Natural killer cell (primary cell): Measurements from ENCODE around the gene R3HDM1. TPM values are rescaled to one million over a fixed set of nuclear protein-coding genes. Genes with fewer than 3 reads are reported as not detected.
"Not testable (repeated sequence)": the region's sequence is repeated elsewhere in the genome, so short reads cannot be mapped to it uniquely, and the experiment has no call there.

Source experiments
- ATAC-seq, 3 donors: fragments of 150-1000 bp in 2 of 3; fragments of 200-7000 bp in 1 of 3; cut with Tn5 transposase; 1 replicate in 1 of 3; 2 replicates in 2 of 3; pipeline ENCODE4 v1.10.0; 2021; ENCODE audit warnings: mild to moderate bottlenecking in 2 of 3, moderate library complexity in 2 of 3
- DNase-seq, 2 donors: peaks; one replicate each; pipeline versions ENCODE4 v3.0.0 to v3.0.0-alpha.2; 2013 to 2021; ENCODE audit warnings: mixed read lengths in 1 of 2
- H3K27ac ChIP-seq: one replicate; pipeline ENCODE4 v1.5.1; 2013; ENCODE audit warnings: mild to moderate bottlenecking, low read length
- H3K27me3 ChIP-seq: one replicate; pipeline ENCODE4 v1.6.1; 2013; ENCODE audit warnings: low read length; ENCODE audit not compliant: control insufficient read depth, insufficient read depth
- H3K36me3 ChIP-seq: one replicate; pipeline ENCODE4 v1.6.1; 2013; ENCODE audit warnings: low read length; ENCODE audit not compliant: control insufficient read depth, insufficient read depth
- H3K4me1 ChIP-seq: one replicate; pipeline ENCODE4 v1.6.1; 2013; ENCODE audit warnings: low read length; ENCODE audit not compliant: control insufficient read depth, insufficient read depth
- H3K4me3 ChIP-seq: one replicate; pipeline ENCODE4 v1.5.1; 2013; ENCODE audit warnings: low read length
- H3K9me3 ChIP-seq: one replicate; pipeline ENCODE4 v1.6.1; 2013; ENCODE audit warnings: low read length; ENCODE audit not compliant: control insufficient read depth, insufficient read depth
- H3K27ac Mint-ChIP-seq, 2 donors: one replicate each; pipeline ENCODE4 v1.8.0; 2022; ENCODE audit warnings: mild to moderate bottlenecking in 2 of 2, mixed read lengths in 2 of 2, moderate library complexity in 1 of 2
- H3K27me3 Mint-ChIP-seq, 2 donors: one replicate each; pipeline ENCODE4 v1.8.0; 2022; ENCODE audit warnings: low read depth in 2 of 2, mixed read lengths in 2 of 2
- H3K36me3 Mint-ChIP-seq: one replicate; pipeline ENCODE4 v1.8.0; 2022; ENCODE audit warnings: mixed read lengths
- H3K4me1 Mint-ChIP-seq, 2 donors: one replicate each; pipeline ENCODE4 v1.8.0; 2022; ENCODE audit warnings: mixed read lengths in 2 of 2
- H3K4me3 Mint-ChIP-seq: one replicate; pipeline ENCODE4 v1.8.0; 2022; ENCODE audit warnings: mild to moderate bottlenecking, moderate library complexity, mixed read lengths
- H3K9me3 Mint-ChIP-seq, 2 donors: one replicate each; pipeline ENCODE4 v1.8.0; 2022; ENCODE audit warnings: mixed read lengths in 2 of 2
- WGBS: methylation state at CpG from one replicate; pipeline ENCODE4 v1.1.7; 2013; ENCODE audit warnings: missing lambda C conversion rate; ENCODE audit not compliant: insufficient coverage; 5-methylcytosine and 5-hydroxymethylcytosine counted together
- intact Hi-C: fragments of 100-400 bp; cut with micrococcal nuclease; formaldehyde crosslinking; loops from one replicate; pipeline ENCODE4 v1.14.2; 2022
- total RNA-seq, 4 donors: library from RNA; stranded (reverse); fragments of 120-200 nt in 1 of 4; gene quantifications; one replicate each; pipeline versions ENCODE4 v1.2.3 to v1.2.4, GENCODE V29; 2013 to 2022
- TF ChIP-seq, protein P1 (sequence below): fragments of 200-600 bp; IDR thresholded peaks from one replicate; pipeline ENCODE4 v1.8.0; 2022; ENCODE audit warnings: antibody characterized with exemption

The R3HDM1 gene
- total RNA-seq, 3 donors from 2014 or later (not counting 1 experiment from before 2014, with no cell fraction given), result 34.9 to 48.6 (median 39.7) TPM

DNA sequence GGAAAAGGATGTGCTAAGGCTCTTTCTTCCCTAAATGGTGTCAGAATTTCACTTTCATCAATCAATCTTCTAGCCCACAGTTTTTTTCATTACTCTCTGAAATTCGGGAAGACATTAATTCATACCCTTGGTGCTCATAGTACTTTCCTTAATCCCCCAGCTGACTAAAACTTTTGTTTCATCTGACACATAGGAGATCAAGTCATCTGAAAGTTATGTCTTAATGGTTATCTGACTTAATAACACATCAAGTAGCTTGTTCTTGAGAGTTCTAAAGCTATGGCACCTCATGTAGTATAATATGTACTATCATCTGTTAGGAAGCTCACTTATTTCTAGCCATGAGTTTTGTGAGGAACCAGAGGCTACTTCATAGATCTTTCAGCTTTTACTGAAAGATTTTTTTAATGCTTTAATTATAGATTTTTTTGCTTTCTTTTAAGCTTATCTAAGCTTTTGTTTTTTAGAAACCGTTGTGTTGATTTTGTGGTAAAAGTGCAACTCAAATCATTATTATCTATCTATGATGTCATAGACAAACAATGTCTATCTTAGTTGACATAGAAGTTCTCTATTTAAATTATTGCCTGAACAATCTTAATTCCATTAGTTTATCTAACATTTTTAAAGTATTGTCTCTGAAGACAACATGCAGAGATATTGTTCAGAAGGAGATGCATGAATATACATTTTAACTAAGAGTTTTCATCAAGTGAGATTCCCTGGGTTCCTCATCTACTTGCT lies 116.7 kb downstream of the R3HDM1 start:
- intact Hi-C loops, result no loop called here
- Histone ChIP-seq H3K27me3 (no peaks in the 10 kb centered on the region), H3K4me1 (no peaks in the 10 kb centered on the region), H3K27ac (no peak overlapping the region), H3K4me3 (no peak overlapping the region), H3K9me3 (no peaks in the 10 kb centered on the region), H3K36me3 (peaks cover 31% of the 10 kb centered on the region)
- no peak for DNase-seq
- no peak overlapping the region for H3K27ac Mint-ChIP-seq
- 75% methylated on average over 1 of the region's 2 CpGs for WGBS
- no peak overlapping the region for H3K4me3 Mint-ChIP-seq
- no peak for ATAC-seq
- H3K9me3 Mint-ChIP-seq, result no peaks in the 10 kb centered on the region
- H3K27me3 Mint-ChIP-seq, result no peaks in the 10 kb centered on the region
- TF ChIP-seq, protein P1, sequence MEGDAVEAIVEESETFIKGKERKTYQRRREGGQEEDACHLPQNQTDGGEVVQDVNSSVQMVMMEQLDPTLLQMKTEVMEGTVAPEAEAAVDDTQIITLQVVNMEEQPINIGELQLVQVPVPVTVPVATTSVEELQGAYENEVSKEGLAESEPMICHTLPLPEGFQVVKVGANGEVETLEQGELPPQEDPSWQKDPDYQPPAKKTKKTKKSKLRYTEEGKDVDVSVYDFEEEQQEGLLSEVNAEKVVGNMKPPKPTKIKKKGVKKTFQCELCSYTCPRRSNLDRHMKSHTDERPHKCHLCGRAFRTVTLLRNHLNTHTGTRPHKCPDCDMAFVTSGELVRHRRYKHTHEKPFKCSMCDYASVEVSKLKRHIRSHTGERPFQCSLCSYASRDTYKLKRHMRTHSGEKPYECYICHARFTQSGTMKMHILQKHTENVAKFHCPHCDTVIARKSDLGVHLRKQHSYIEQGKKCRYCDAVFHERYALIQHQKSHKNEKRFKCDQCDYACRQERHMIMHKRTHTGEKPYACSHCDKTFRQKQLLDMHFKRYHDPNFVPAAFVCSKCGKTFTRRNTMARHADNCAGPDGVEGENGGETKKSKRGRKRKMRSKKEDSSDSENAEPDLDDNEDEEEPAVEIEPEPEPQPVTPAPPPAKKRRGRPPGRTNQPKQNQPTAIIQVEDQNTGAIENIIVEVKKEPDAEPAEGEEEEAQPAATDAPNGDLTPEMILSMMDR, result no peak
- no peaks in the 10 kb centered on the region for H3K4me1 Mint-ChIP-seq
- no peaks in the 10 kb centered on the region for H3K36me3 Mint-ChIP-seq

DNA sequence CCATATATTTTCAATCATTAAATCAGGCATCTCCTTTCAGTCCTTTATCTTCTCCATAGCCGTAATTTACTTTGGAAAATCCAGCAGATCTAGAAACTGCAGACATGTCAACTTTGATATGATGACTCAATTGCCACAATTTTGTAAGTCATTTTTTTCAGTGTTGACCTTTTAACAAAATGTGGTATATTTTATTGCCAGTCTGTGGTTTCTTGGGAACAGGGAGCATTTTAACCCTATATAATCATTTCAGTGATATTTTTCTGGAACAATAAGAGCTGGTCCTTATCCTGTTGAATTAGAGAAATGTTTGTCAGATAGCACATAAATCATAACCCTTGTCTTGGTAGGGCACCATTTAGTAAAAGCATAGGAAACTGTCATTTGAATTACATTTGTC lies 119.4 kb downstream of the R3HDM1 start:
- Mint-ChIP-seq H3K9me3 (no peaks in the 10 kb centered on the region), H3K27me3 (no peaks in the 10 kb centered on the region), H3K4me1 (no peaks in the 10 kb centered on the region), H3K27ac (no peak overlapping the region), H3K4me3 (no peak overlapping the region), H3K36me3 (no peaks in the 10 kb centered on the region)
- H3K27ac ChIP-seq, result no peak overlapping the region
- no peaks in the 10 kb centered on the region for H3K4me1 ChIP-seq
- H3K4me3 ChIP-seq, result no peak overlapping the region
- DNase-seq (no peak), ATAC-seq (no peak)
- WGBS, result 90% methylated on average over 1 of the region's 1 CpG
- TF ChIP-seq, protein P1, result no peak
- H3K9me3 ChIP-seq, result no peaks in the 10 kb centered on the region
- no peaks in the 10 kb centered on the region for H3K27me3 ChIP-seq
- intact Hi-C loops, result no loop called here
- H3K36me3 ChIP-seq, result peaks cover 30% of the 10 kb centered on the region

DNA sequence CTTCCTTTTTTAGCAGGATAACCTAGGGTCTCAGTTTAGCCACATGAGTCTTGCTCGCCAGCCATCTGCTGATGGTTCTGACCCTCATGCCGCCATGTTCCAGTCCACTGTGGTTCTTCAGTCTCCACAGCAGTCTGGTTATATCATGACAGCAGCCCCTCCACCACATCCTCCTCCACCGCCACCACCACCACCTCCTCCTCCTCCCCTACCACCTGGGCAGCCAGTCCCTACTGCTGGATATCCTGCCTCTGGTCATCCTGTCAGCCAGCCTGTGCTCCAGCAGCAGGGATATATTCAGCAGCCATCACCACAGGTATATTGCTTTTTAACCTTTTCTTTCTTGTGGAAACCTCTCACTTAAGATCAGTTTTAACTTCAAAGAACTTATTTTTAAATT lies 120.4 kb downstream of the R3HDM1 start:
- intact Hi-C loops, result no loop called here
- H3K27ac ChIP-seq, result no peak overlapping the region
- ATAC-seq, result no peak
- no peak overlapping the region for H3K4me3 ChIP-seq
- TF ChIP-seq, protein P1, result no peak
- 76% methylated on average over 3 of the region's 3 CpGs for WGBS
- H3K36me3 Mint-ChIP-seq, result no peaks in the 10 kb centered on the region
- peaks cover 25% of the 10 kb centered on the region for H3K36me3 ChIP-seq
- no peaks in the 10 kb centered on the region for H3K4me1 Mint-ChIP-seq
- H3K9me3 Mint-ChIP-seq, result no peaks in the 10 kb centered on the region
- H3K27me3 Mint-ChIP-seq, result no peaks in the 10 kb centered on the region
- DNase-seq, result no peak
- no peaks in the 10 kb centered on the region for H3K4me1 ChIP-seq
- no peaks in the 10 kb centered on the region for H3K27me3 ChIP-seq
- H3K4me3 Mint-ChIP-seq, result no peak overlapping the region
- no peaks in the 10 kb centered on the region for H3K9me3 ChIP-seq
- no peak overlapping the region for H3K27ac Mint-ChIP-seq

DNA sequence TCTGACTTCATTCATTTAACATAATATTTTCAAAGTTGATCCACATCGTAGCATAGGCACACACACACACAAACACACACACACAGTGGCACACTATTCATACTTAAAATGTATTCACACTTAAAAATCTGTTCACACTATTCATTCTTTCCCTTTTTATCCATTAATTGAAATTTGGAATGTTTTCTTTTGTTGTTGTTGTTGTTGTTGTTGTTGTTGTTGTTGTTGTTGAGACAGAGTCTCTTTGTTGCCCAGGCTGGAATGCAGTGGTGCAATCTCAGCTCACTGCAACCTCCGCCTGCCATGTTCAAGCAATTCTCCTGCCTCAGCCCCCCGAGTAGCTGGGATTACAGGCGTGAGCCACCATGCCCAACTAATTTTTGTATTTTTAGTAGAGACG lies 123.0 kb downstream of the R3HDM1 start:
- H3K27me3 ChIP-seq, H3K4me3 Mint-ChIP-seq, H3K4me3 ChIP-seq, H3K27me3 Mint-ChIP-seq, ATAC-seq, H3K27ac ChIP-seq, H3K4me1 ChIP-seq, H3K36me3 Mint-ChIP-seq, H3K9me3 Mint-ChIP-seq, intact Hi-C loops, DNase-seq, H3K9me3 ChIP-seq, H3K27ac Mint-ChIP-seq: not testable (repeated sequence)
- peaks cover 5 to 11% of the 10 kb centered on the region in 2 donors for H3K4me1 Mint-ChIP-seq
- peaks cover 17% of the 10 kb centered on the region for H3K36me3 ChIP-seq
- WGBS, result 97% methylated on average over 5 of the region's 5 CpGs
